Cardiac muscle cell (in vitro differentiated cells and primary cell): ENCODE measurements around the gene EIF2AK2. TPM values are rescaled to one million over a fixed set of nuclear protein-coding genes. Genes with fewer than 3 reads are reported as not detected.

Source experiments
- DNase-seq, 2 donors: peaks; one replicate each; pipeline versions ENCODE4 v3.0.0 to v3.0.0-alpha.2; 2010 to 2017; ENCODE audit warnings: low read depth in 1 of 2, low spot score in 1 of 2
- H3K27ac ChIP-seq: fragments of 200-600 bp; sonication (generic); 2 replicates; pipeline ENCODE4 v1.5.1; 2016
- H3K27me3 ChIP-seq: fragments of 200-600 bp; sonication (generic); 2 replicates; pipeline ENCODE4 v1.6.0; 2016; ENCODE audit warnings: control low read depth
- H3K36me3 ChIP-seq: fragments of 200-600 bp; sonication (generic); 2 replicates; pipeline ENCODE4 v1.5.1; 2016; ENCODE audit warnings: control low read depth
- H3K4me1 ChIP-seq: fragments of 200-600 bp; sonication (generic); 2 replicates; pipeline ENCODE4 v1.8.1; 2017; ENCODE audit warnings: low read depth, mild to moderate bottlenecking, mixed run types
- H3K4me3 ChIP-seq: fragments of 200-600 bp; sonication (generic); 2 replicates; pipeline ENCODE4 v1.5.1; 2016; ENCODE audit warnings: mild to moderate bottlenecking
- H3K9me3 ChIP-seq: fragments of 200-600 bp; sonication (generic); 2 replicates; pipeline ENCODE4 v1.5.1; 2017; ENCODE audit warnings: low read depth, mild to moderate bottlenecking, control low read depth
- polyA plus RNA-seq: library from polyadenylated mRNA; unstranded; fragments of >200 nt; fragmentation: Nextera tagmentation; extraction: Ambion mirVana; gene quantifications from 2 replicates; pipeline ENCODE4 v1.2.1, GENCODE V29; 2016
- total RNA-seq: library from RNA; depleted of rRNA; stranded (reverse); fragments of >200 nt; gene quantifications from 2 replicates; pipeline ENCODE4 v1.2.3, GENCODE V29; 2016
- TF ChIP-seq, protein P1 (sequence below): IDR thresholded peaks from 2 replicates; pipeline ENCODE4 v1.5.1; 2012; ENCODE audit warnings: low read depth, mild to moderate bottlenecking, low read length

Gene EIF2AK2
- total and polyA plus RNA-seq, 2 experiments from 2014 or later = 12.3 to 12.5 TPM

DNA sequence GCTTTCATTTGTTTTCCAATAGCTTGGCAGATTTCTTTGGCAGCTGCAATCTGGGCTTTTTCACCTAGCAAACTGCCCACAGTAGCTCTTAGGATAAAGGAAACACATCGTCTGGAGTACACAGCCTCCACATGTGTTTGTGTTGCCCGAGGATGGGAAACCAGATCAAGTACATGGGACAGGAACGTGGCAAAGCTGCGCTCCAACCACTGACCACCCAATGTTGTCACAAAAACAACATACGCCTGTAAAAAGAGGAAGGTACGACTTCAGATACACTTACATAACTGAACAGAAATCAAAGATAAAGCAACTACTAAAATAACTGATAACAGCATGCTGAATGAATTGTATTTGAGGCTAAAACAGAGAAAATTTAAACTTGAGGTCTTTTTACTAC is 88.1 kb downstream of the EIF2AK2 start:
- Histone ChIP-seq H3K4me1 (no peaks in the 10 kb centered on the region), H3K27ac (no peak overlapping the region), H3K9me3 (no peaks in the 10 kb centered on the region), H3K27me3 (no peaks in the 10 kb centered on the region), H3K4me3 (no peak overlapping the region), H3K36me3 (peaks cover 38% of the 10 kb centered on the region)
- DNase-seq = no peak
- TF ChIP-seq, protein P1, sequence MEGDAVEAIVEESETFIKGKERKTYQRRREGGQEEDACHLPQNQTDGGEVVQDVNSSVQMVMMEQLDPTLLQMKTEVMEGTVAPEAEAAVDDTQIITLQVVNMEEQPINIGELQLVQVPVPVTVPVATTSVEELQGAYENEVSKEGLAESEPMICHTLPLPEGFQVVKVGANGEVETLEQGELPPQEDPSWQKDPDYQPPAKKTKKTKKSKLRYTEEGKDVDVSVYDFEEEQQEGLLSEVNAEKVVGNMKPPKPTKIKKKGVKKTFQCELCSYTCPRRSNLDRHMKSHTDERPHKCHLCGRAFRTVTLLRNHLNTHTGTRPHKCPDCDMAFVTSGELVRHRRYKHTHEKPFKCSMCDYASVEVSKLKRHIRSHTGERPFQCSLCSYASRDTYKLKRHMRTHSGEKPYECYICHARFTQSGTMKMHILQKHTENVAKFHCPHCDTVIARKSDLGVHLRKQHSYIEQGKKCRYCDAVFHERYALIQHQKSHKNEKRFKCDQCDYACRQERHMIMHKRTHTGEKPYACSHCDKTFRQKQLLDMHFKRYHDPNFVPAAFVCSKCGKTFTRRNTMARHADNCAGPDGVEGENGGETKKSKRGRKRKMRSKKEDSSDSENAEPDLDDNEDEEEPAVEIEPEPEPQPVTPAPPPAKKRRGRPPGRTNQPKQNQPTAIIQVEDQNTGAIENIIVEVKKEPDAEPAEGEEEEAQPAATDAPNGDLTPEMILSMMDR = no peak

DNA sequence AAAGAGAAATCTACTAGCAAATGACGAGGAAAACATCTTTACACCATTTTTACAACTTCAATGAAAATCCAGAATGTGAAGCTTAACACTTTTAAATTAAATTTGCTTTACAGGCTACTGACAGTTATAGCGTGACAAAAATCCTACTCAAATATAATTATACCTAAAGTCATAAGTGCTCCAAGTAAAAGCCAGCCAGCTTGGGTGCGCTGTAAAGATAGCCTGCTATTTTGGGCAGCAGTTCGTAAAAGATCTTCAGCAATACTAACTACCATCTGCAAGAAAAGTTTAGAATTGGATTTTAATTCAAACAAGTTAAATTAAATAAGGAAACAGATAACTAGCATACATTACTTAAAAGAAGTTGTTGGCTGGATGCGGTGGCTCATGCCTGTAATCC is 95.0 kb downstream of the EIF2AK2 start:
- Histone ChIP-seq H3K4me3 (no peak overlapping the region), H3K9me3 (no peaks in the 10 kb centered on the region), H3K27me3 (no peaks in the 10 kb centered on the region), H3K27ac (peak overlapping the region; percentile 38), H3K4me1 (peaks cover 14% of the 10 kb centered on the region), H3K36me3 (peaks cover 37% of the 10 kb centered on the region)
- DNase-seq = no peak
- TF ChIP-seq, protein P1 = no peak

DNA sequence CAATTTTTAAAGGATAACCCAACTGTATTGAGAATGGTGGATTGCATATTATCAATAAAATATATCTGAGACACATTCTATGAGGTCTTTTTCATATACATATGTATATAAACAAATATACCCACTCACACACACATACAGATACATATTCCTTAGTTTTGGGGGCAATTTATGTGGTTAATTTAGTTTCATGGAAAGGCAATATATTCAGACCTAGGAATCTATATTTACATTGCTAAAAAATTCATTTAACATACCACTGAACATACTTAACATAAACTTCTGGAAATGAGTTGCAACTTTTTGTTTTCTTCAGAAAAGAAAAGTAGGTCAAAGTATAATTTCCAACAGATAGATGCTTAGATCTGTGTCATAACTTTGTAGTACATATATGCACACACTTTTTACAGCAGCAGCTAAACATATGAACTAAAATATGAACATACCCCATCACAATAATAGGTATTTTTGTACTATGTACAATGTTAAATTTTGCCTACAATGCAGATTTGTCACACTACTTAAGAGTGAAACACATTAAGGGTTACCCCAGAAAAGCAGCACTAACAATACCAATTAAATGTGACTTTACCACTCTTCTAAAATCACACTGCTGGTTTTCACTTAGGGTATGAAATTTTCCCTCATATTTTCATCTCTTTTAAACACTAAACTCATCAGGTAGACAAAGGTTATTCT is 95.6 kb downstream of the EIF2AK2 start:
- DNase-seq = no peak
- H3K27ac ChIP-seq = peak overlapping the region; percentile 38
- no peaks in the 10 kb centered on the region for H3K9me3 ChIP-seq
- H3K4me1 ChIP-seq = peaks cover 14% of the 10 kb centered on the region
- no peak overlapping the region for H3K4me3 ChIP-seq
- peaks cover 42% of the 10 kb centered on the region for H3K36me3 ChIP-seq
- TF ChIP-seq, protein P1 = no peak
- no peaks in the 10 kb centered on the region for H3K27me3 ChIP-seq

DNA sequence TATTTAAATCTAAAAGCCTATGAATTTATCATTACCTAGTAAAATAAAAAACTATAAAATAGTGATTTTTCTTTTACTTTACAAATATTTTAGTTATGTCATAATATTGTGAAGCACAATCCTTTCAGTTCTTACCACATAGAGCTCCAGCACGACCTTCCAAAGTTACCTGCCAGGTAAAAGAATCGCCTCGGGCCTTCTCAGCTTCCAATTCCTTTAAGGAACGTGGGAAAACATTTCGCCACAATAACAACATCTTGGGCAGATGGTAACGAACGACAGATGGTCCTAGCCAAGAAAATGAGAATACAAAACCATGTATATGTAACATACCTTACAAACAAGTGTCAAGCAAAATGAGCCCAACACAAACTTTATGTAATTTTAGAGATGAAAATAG is 96.3 kb downstream of the EIF2AK2 start:
- no peaks in the 10 kb centered on the region for H3K9me3 ChIP-seq
- DNase-seq = no peak
- peaks cover 14% of the 10 kb centered on the region for H3K4me1 ChIP-seq
- peaks cover 43% of the 10 kb centered on the region for H3K36me3 ChIP-seq
- H3K4me3 ChIP-seq = no peak overlapping the region
- TF ChIP-seq, protein P1 = no peak
- H3K27me3 ChIP-seq = no peaks in the 10 kb centered on the region
- H3K27ac ChIP-seq = no peak overlapping the region

DNA sequence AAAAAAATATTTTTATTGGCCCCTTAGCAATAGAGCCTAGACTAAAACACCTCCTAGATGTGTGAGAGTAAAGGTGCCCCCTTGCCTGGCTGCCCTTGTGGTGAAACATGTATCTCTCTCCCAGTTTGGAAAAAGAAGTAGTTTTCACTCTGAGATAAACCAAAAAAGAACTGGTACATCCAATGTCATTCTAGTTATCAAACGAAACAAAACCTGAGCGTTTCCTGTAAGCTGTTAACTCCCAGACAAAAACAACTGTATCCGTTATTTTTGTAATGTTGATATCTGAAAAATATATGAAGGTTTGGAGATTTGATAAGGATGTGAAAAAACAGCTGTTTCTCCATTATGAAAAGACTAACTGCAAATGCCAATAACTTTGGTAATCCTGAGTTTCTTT is 96.9 kb downstream of the EIF2AK2 start:
- DNase-seq = no peak
- no peaks in the 10 kb centered on the region for H3K9me3 ChIP-seq
- H3K36me3 ChIP-seq = peaks cover 40% of the 10 kb centered on the region
- H3K27ac ChIP-seq = peak overlapping the region; percentile 51
- TF ChIP-seq, protein P1 = no peak
- peaks cover 14% of the 10 kb centered on the region for H3K4me1 ChIP-seq
- H3K27me3 ChIP-seq = no peaks in the 10 kb centered on the region
- H3K4me3 ChIP-seq = no peak overlapping the region
